ENCODE data around the gene DDI1.

DDI1 gene

DNA sequence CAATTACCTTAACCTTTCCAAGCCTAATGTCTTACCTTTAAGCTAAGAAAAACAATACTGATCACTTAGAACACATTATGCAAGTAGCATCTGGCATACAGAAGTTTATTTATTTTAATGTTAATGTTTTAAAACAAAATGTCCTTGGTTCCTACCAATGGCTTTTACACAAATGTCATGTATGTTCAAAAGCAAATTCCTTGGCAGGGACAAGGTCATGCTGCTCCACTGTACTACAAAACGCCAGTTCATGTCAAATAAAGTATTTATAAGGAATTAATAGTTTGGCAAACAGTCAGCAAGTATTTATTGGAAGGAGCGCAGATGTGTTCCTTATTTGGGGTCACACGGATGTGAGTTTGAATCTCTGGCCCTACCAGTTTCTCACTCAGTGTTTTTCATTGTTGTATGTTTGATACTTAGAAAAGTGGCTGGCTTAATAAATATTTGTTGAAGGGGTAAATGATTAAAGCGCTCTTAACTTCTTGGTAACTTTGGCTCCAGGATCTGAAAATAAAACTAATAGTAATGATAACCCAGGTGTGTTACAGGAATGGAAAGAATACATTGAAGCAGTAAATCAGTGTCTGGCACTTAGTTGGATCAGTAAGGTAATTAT lies 18.6 kb downstream of the DDI1 start:
- Histone ChIP-seq H3K4me3 (ENCODE audit: low read depth, low read length) (no peak overlapping the region), H3K4me1 (peaks cover under 1% of the 10 kb centered on the region; the same call in 1 of the 2 replicates), H3K36me3 (no peaks in the 10 kb centered on the region), H3K9me3 (no peaks in the 10 kb centered on the region), H3K27me3 (no peaks in the 10 kb centered on the region)
- DNase-seq = no peak
- TF ChIP-seq, protein P1, sequence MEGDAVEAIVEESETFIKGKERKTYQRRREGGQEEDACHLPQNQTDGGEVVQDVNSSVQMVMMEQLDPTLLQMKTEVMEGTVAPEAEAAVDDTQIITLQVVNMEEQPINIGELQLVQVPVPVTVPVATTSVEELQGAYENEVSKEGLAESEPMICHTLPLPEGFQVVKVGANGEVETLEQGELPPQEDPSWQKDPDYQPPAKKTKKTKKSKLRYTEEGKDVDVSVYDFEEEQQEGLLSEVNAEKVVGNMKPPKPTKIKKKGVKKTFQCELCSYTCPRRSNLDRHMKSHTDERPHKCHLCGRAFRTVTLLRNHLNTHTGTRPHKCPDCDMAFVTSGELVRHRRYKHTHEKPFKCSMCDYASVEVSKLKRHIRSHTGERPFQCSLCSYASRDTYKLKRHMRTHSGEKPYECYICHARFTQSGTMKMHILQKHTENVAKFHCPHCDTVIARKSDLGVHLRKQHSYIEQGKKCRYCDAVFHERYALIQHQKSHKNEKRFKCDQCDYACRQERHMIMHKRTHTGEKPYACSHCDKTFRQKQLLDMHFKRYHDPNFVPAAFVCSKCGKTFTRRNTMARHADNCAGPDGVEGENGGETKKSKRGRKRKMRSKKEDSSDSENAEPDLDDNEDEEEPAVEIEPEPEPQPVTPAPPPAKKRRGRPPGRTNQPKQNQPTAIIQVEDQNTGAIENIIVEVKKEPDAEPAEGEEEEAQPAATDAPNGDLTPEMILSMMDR (IDR thresholded peaks at IDR 0.05; ENCODE audit: low read depth, low read length) = no peak

DNA sequence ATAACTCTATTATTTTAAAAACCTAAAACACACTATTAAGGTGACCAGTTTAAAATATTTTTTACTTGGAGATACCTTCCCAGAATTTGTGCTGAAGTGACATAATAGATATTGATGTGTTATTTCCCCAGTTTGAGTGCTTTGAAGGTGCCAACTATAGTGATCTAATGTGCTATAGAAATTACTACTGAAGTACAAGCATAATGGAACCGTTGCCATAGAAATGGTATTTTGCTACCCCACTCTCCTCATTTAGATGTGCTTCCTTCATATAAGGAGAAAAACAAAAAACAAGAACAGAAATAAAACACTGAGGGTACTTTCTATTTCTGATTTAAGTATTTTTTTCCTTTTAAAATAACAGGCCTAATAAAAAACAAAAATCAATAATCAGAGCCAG lies 19.2 kb downstream of the DDI1 start:
- no peaks in the 10 kb centered on the region for H3K36me3 ChIP-seq

DNA sequence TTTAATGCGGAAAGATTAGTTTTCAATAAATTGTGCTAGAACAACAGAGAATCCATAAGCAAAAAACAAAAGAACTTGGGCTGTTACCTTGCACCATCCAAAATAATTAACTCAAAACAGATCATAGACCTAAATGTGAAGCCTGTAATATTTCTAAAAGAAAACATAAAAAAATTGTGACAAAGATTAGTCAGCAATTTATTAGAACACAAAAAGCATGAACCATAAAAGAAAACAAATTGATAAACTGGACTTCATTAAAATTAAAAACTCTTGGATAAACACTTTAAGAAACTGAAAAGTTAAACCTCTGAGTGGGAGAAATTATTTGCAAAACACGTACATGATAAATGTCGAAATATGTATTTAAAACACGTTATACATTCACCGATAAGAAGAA lies 21.5 kb downstream of the DDI1 start:
- DNase-seq = no peak
- no peaks in the 10 kb centered on the region for H3K36me3 ChIP-seq
- peaks cover 13% of the 10 kb centered on the region for H3K4me1 ChIP-seq
- no peaks in the 10 kb centered on the region for H3K27me3 ChIP-seq
- TF ChIP-seq, protein P1 (IDR thresholded peaks at IDR 0.05; ENCODE audit: low read depth, low read length) = no peak
- H3K9me3 ChIP-seq = no peaks in the 10 kb centered on the region
- H3K4me3 ChIP-seq (ENCODE audit: low read depth, low read length) = no peak overlapping the region

More for the DNA sequence above, 19.2 kb downstream of the DDI1 start:
- no peak overlapping the region for H3K4me3 ChIP-seq (ENCODE audit: low read depth, low read length)
- H3K27me3 ChIP-seq = no peaks in the 10 kb centered on the region
- TF ChIP-seq, protein P1 (IDR thresholded peaks at IDR 0.05; ENCODE audit: low read depth, low read length) = no peak
- H3K4me1 ChIP-seq = peaks cover 6% of the 10 kb centered on the region; the same call in 1 of the 2 replicates
- H3K9me3 ChIP-seq = no peaks in the 10 kb centered on the region
- no peak for DNase-seq

DNA sequence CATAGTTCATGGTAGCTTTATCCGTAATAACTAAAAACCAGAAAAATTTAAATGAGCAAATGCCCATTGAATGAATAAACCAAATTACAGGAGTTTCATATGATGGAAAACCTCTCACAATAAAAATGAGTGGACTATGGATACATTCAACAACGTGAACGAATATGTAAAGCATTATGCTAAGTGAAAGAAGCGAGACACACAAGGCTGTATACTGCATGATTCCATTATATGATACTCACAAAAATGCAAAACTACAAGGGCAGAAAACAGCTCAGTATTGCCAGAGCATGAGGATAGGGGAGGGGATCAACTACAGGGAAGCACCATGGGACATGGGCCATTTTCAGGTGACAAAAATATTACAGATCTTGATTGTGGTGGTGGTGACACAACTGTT lies 22.2 kb downstream of the DDI1 start:
- H3K27me3 ChIP-seq = no peaks in the 10 kb centered on the region
- no peaks in the 10 kb centered on the region for H3K9me3 ChIP-seq
- no peaks in the 10 kb centered on the region for H3K36me3 ChIP-seq
- DNase-seq = no peak
- H3K4me1 ChIP-seq = peaks cover 13% of the 10 kb centered on the region
- TF ChIP-seq, protein P1 (IDR thresholded peaks at IDR 0.05; ENCODE audit: low read depth, low read length) = no peak
- H3K4me3 ChIP-seq (ENCODE audit: low read depth, low read length) = no peak overlapping the region

DNA sequence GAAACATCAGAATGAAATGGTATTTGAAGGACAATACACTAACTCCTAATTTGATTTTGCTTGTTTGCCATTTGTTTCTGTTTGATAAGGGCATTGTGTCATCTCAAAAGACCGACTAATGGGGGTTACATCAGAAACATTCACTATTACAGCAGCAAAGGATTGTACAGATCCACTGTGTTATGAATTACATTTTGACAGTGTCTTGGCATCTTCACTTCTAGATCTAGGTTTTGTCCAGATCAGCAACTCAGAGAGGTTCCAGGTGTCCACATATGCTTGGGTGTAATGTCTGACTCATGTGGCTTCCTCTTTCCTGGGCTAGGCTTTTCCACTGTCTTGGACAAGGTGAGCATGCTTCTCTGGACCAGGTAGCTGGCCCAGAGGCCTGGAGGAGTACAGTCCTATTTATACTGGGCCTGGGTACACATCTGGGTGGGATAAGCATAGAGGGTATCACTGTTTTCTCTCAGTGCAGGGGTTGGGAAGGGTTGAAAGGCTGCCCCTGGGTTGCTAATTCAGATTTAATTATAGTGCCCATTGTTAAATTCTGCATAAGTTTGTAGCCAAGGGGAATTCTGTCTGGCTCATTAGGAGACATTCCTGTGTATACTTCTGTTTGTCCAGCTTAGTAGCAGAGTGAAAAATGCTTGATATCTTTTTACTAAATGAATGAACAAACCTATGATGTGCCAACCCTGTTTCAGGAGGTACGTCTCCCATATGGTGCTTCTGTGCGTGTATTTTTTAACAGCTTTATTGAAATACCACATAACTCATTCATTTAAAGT lies 23.8 kb downstream of the DDI1 start:
- H3K36me3 ChIP-seq = no peaks in the 10 kb centered on the region
- no peak overlapping the region for H3K4me3 ChIP-seq (ENCODE audit: low read depth, low read length)
- no peaks in the 10 kb centered on the region for H3K9me3 ChIP-seq
- TF ChIP-seq, protein P1 (IDR thresholded peaks at IDR 0.05; ENCODE audit: low read depth, low read length) = no peak
- no peaks in the 10 kb centered on the region for H3K27me3 ChIP-seq
- H3K4me1 ChIP-seq = peaks cover 13% of the 10 kb centered on the region
- peak; percentile 26 for DNase-seq

DNA sequence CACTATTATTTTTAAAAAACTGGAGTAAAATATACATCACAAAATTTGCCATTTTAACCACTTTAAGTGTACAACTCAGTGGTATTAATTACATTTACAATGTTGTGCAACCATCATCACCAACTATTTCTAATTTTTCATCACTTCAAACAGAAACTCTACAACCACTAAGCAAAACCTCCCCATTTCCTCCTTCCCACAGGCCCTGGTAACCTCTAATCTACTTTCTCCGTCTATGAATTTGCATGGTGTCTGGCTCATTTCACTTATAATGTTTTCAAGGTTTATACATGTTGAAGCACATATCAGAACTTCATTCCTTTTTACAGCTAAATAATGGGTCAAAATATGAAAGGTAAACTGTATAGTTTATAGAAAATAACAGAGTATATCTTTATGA lies 24.4 kb downstream of the DDI1 start:
- no peaks in the 10 kb centered on the region for H3K27me3 ChIP-seq
- TF ChIP-seq, protein P1 (IDR thresholded peaks at IDR 0.05; ENCODE audit: low read depth, low read length) = no peak
- peaks cover 13% of the 10 kb centered on the region for H3K4me1 ChIP-seq
- no peaks in the 10 kb centered on the region for H3K9me3 ChIP-seq
- no peaks in the 10 kb centered on the region for H3K36me3 ChIP-seq
- no peak overlapping the region for H3K4me3 ChIP-seq (ENCODE audit: low read depth, low read length)
- no peak for DNase-seq
